HEK293T (cell line): Measurements from ENCODE around the gene SLC9A7.

Experiments
- CTCF ChIA-PET: fragments of 350-600 bp; formaldehyde crosslinking; extraction: SDS; loops from one replicate; lab custom pipeline; 2021; ENCODE audit warnings: antibody characterized with exemption, inconsistent platforms; lab: Yijun Ruan, JAX
- POLR2A ChIA-PET: fragments of 350-600 bp; formaldehyde crosslinking; extraction: SDS; loops from one replicate; lab custom pipeline; 2020; ENCODE audit warnings: antibody characterized with exemption, inconsistent platforms; lab: Yijun Ruan, JAX
- DNase-seq: peaks from one replicate; pipeline ENCODE4 v3.0.0; 2012; ENCODE audit warnings: mixed read lengths; ENCODE audit errors: extremely low spot score
- ARNT ChIP-seq: fragments of 450-650 bp; IDR thresholded peaks from 2 replicates; pipeline ENCODE4 v1.6.1; 2017; ENCODE audit warnings: mild to moderate bottlenecking
- BHLHE40 ChIP-seq: fragments of 450-650 bp; IDR thresholded peaks from 2 replicates; pipeline ENCODE4 v1.6.1; 2016; ENCODE audit warnings: mild to moderate bottlenecking, moderate library complexity, borderline replicate concordance
- CTBP1 ChIP-seq: fragments of 450-650 bp; IDR thresholded peaks from 2 replicates; pipeline ENCODE4 v1.6.1; 2016; ENCODE audit warnings: borderline replicate concordance
- ELF4 ChIP-seq: fragments of 450-650 bp; IDR thresholded peaks from 2 replicates; pipeline ENCODE4 v1.6.1; 2017; ENCODE audit warnings: antibody characterized with exemption
- FOXA1 ChIP-seq: fragments of 450-650 bp; IDR thresholded peaks from 2 replicates; pipeline ENCODE4 v1.6.1; 2016; ENCODE audit warnings: mild to moderate bottlenecking
- FOXK2 ChIP-seq: fragments of 450-650 bp; IDR thresholded peaks from 2 replicates; pipeline ENCODE4 v1.6.1; 2016; ENCODE audit warnings: mild to moderate bottlenecking
- FOXM1 ChIP-seq: fragments of 450-650 bp; IDR thresholded peaks from 2 replicates; pipeline ENCODE4 v1.6.1; 2017; ENCODE audit warnings: mild to moderate bottlenecking, borderline replicate concordance
- HDGF ChIP-seq: fragments of 450-650 bp; IDR thresholded peaks from 2 replicates; pipeline ENCODE4 v1.6.1; 2017; ENCODE audit warnings: antibody characterized with exemption, borderline replicate concordance
- L3MBTL2 ChIP-seq: fragments of 450-650 bp; conservative IDR thresholded peaks from 2 replicates; pipeline ENCODE4 v1.6.1; 2016; ENCODE audit warnings: mild to moderate bottlenecking
- LEF1 ChIP-seq: fragments of 450-650 bp; IDR thresholded peaks from 2 replicates; pipeline ENCODE4 v1.6.1; 2017; ENCODE audit warnings: mild to moderate bottlenecking, borderline replicate concordance
- NFRKB ChIP-seq: fragments of 450-650 bp; IDR thresholded peaks from 2 replicates; pipeline ENCODE4 v1.6.1; 2016; ENCODE audit warnings: mild to moderate bottlenecking, moderate library complexity
- SP1 ChIP-seq: fragments of 450-650 bp; IDR thresholded peaks from 2 replicates; pipeline ENCODE4 v1.6.1; 2017
- SUZ12 ChIP-seq: fragments of 450-650 bp; IDR thresholded peaks from 2 replicates; pipeline ENCODE4 v1.6.1; 2016; ENCODE audit warnings: mild to moderate bottlenecking
- TARDBP ChIP-seq: fragments of 450-650 bp; IDR thresholded peaks from 2 replicates; pipeline ENCODE4 v1.6.1; 2016
- ZNF384 ChIP-seq: fragments of 450-650 bp; IDR thresholded peaks from 2 replicates; pipeline ENCODE4 v1.6.1; 2016
- TF ChIP-seq, protein P1 (sequence below): fragments of 450-650 bp; IDR thresholded peaks from 2 replicates; pipeline ENCODE4 v1.6.1; 2016

The SLC9A7 gene

DNA sequence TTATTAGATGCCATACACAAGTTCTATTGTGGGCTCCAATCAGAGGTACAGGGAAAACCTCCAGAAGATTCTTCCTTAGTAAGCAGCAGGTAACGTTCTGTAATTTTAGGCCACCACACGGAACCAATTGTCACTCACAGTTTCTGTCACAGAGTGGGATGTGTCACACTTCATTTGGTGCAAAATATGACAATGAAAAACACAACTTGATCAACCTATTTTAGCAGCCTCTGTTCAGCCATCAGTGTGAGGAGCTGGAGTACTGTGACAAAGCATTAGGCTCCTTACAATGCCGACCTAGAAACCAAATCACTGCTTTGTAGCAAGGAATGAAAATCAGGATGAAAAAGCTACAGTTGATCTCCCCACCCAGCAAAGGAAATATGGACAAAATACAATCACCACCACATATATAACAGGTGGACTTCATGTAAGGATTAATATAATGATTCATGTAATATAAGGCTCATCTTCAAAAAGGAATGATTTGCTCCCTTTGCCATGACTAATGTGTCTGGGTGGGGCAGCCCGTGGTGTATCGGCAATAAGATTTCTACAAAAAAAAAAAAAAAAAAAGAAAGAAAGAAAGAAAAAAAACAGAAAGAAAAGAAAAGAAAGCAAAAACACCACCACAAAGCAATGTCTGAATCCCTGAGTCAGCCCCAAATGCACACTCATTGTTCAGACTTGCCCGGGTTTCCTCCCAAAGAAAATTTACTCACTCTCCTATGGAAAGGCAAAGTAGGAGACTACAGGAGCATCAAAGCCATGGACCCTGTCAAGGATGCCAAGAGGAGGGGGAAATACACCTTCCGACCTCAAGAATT is 36.0 kb downstream of the SLC9A7 start:
- POLR2A ChIA-PET = no interaction called here
- TF ChIP-seq ARNT = no peak
- no peak for TF ChIP-seq SP1
- TF ChIP-seq LEF1 = no peak
- no peak for TF ChIP-seq ELF4
- no peak for TF ChIP-seq FOXM1
- TF ChIP-seq TARDBP = no peak
- TF ChIP-seq CTBP1 = no peak
- TF ChIP-seq BHLHE40 = no peak
- TF ChIP-seq FOXA1 = no peak
- TF ChIP-seq, protein P1, sequence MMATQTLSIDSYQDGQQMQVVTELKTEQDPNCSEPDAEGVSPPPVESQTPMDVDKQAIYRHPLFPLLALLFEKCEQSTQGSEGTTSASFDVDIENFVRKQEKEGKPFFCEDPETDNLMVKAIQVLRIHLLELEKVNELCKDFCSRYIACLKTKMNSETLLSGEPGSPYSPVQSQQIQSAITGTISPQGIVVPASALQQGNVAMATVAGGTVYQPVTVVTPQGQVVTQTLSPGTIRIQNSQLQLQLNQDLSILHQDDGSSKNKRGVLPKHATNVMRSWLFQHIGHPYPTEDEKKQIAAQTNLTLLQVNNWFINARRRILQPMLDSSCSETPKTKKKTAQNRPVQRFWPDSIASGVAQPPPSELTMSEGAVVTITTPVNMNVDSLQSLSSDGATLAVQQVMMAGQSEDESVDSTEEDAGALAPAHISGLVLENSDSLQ = no peak
- no peak for TF ChIP-seq HDGF
- TF ChIP-seq ZNF384 = no peak
- TF ChIP-seq FOXK2 = no peak
- no peak for TF ChIP-seq L3MBTL2
- no peak for TF ChIP-seq SUZ12
- TF ChIP-seq NFRKB = no peak
- no peak for DNase-seq
- CTCF ChIA-PET = no interaction called here

DNA sequence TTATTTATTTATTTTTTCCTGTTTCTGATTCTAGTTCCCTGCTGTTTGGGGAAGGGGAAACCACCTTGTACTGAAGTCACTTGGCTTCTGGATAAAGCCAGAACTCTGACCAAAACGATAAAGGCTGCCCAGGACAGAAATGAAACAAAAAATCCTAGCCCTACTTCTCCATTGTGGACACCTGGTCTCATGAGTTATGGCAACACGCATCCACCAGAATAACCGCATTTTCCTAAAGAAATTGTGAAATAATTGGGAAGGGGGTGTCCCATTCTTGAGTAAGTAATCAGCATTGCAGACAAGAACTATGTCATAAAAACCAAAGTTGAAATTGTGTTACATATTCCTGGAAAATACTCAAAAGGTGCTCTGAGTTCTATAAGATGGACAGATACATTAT is 42.1 kb downstream of the SLC9A7 start:
- TF ChIP-seq ZNF384 (no peak), SP1 (no peak), HDGF (no peak), FOXA1 (no peak), ARNT (no peak), BHLHE40 (no peak), TARDBP (no peak), SUZ12 (no peak), FOXK2 (no peak), NFRKB (no peak), LEF1 (no peak), FOXM1 (no peak), L3MBTL2 (no peak), ELF4 (no peak), CTBP1 (no peak)
- TF ChIP-seq, protein P1 = no peak
- no peak for DNase-seq
- POLR2A ChIA-PET = no interaction called here

DNA sequence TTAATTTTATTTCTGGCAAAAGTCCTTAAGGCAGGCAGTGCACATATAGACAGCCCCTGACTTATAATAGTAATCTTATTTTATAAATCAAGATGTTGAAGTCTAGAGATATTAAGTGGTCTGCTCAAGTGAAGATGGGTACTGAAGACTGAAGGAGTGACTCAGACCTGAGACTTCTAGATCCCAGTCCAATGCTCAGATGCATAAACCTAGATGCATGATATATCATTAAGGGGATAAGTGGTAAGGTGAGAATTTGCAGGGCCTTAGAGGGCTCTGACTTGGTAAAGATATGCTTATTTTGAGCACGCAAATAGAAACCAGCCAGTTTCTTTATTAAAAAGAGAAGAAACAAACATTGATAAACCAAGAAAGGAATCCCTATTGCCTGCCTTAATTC is 42.9 kb downstream of the SLC9A7 start:
- DNase-seq = no peak
- TF ChIP-seq SUZ12 (no peak), ARNT (no peak), ELF4 (no peak), NFRKB (no peak), SP1 (no peak), TARDBP (no peak), FOXA1 (no peak)
- TF ChIP-seq, protein P1 = no peak
- CTCF ChIA-PET = no interaction called here
- POLR2A ChIA-PET = no interaction called here

More for the DNA sequence above, 42.1 kb downstream of the SLC9A7 start:
- CTCF ChIA-PET = no interaction called here

DNA sequence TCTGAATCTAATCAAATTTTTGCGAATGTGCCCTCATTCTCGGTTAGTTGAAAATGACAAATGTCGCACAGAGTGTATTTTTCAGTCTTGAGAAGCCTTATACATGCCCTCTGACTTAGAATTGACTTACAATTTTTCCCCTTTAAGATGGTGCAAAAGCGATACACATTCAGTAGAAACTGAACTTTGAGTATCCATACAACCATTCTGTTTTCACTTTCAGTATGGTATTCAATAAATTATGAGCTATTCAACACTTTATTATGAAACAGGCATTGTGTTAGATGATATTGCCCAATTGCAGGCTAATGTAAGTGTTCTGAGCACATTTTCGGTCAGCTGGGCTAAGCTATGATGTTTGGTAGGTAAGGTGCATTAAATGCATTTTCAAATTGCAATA is 43.4 kb downstream of the SLC9A7 start:
- TF ChIP-seq ZNF384 = no peak
- no peak for TF ChIP-seq FOXM1
- no peak for TF ChIP-seq FOXK2
- TF ChIP-seq FOXA1 = no peak
- no peak for TF ChIP-seq SP1
- no peak for TF ChIP-seq CTBP1
- no peak for TF ChIP-seq ARNT
- TF ChIP-seq, protein P1 = no peak
- TF ChIP-seq NFRKB = no peak
- TF ChIP-seq L3MBTL2 = no peak
- no peak for TF ChIP-seq HDGF
- TF ChIP-seq ELF4 = no peak
- no peak for TF ChIP-seq SUZ12
- no peak for TF ChIP-seq BHLHE40
- no peak for TF ChIP-seq LEF1
- no peak for TF ChIP-seq TARDBP
- CTCF ChIA-PET = no interaction called here
- DNase-seq = no peak
- POLR2A ChIA-PET = no interaction called here

DNA sequence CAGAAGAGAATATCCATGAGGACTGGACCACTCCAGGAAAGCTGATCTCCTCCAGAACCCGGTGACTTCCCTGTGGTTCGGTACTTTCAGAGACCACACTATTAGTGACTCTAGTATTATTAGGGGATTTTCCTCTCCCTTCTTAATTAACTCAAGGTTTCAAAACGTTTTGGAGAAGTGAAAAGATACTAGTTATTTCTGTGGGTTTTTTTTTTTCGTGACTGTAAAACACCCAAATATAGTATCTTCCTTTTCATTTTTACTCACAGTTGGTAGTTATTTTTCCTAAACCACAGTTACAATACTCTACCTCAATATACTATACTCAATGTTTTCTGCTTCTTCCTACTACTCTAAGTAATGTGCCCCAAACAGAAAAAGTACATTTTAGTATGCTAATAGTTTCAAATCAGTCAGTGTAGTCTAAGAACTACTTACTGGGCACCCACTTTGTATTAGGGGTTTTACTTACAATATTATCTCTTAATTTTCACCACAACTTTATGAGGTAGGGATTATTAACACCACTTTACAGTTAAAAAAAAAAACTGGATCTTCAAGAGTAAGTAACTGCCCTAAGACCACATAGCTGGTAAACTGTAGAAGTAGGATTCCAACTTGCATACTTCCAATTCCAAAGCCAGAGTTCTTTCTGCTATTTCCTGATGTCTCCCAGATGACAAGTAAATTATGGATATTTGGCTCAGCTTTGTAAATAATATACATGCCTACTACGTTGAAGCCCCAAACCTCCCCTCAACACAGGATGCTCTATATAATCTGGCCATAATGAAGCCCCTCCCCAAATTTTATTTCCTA is 45.0 kb downstream of the SLC9A7 start:
- TF ChIP-seq ELF4 = no peak
- TF ChIP-seq CTBP1 = no peak
- TF ChIP-seq ZNF384 = no peak
- no peak for TF ChIP-seq L3MBTL2
- no peak for TF ChIP-seq FOXM1
- no peak for TF ChIP-seq HDGF
- no peak for TF ChIP-seq FOXK2
- no peak for TF ChIP-seq TARDBP
- ChIA-PET POLR2A (no interaction called here), CTCF (no interaction called here)
- DNase-seq = no peak
